Pancreas (tissue), 10 donors: ENCODE results near the gene SUSD3. TPM values are rescaled to one million over a fixed set of nuclear protein-coding genes. Genes with fewer than 3 reads are reported as not detected.

ENCODE experiments used
- ATAC-seq, 4 donors: fragments of 200-7000 bp; cut with Tn5 transposase; one replicate each; pipeline versions ENCODE4 v1.8.0 to v1.9.1; 2020; ENCODE audit warnings: mild to moderate bottlenecking in 4 of 4, moderate library complexity in 4 of 4
- DNase-seq, 6 donors: peaks; one replicate each; pipeline ENCODE4 v3.0.0-alpha.2; 2020
- FAIRE-seq: peaks from 2 replicates; lab custom pipeline; 2012; peaks lifted over from hg19 to GRCh38; lab: Jason Lieb, UNC
- H3K27ac ChIP-seq, 4 donors: fragments of 200-600 bp; sonication (generic); 1 replicate in 3 of 4; 2 replicates in 1 of 4; pipeline versions ENCODE4 v1.5.0 to v1.8.0; 2020
- H3K27me3 ChIP-seq, 4 donors: fragments of 200-600 bp; one replicate each; pipeline ENCODE4 v1.8.0; 2021
- H3K36me3 ChIP-seq, 3 donors: fragments of 200-600 bp; sonication (generic) in 1 of 3; one replicate each; pipeline versions ENCODE4 v1.5.0 to v1.8.0; 2020 to 2021
- H3K4me1 ChIP-seq, 3 donors: fragments of 200-600 bp; one replicate each; pipeline ENCODE4 v1.8.0; 2021
- H3K4me3 ChIP-seq, 4 donors: fragments of 200-600 bp; sonication (generic) in 2 of 4; one replicate each; pipeline versions ENCODE4 v1.5.0 to v1.8.0; 2020 to 2021
- H3K9me3 ChIP-seq, 4 donors: fragments of 200-600 bp; one replicate each; pipeline ENCODE4 v1.8.0; 2021
- WGBS, 2 donors: extraction: QIAGEN DNeasy Blood & Tissue Kit; methylation state at CpG; one replicate each; pipeline ENCODE4 v1.1.7; 2013; 5-methylcytosine and 5-hydroxymethylcytosine counted together
- intact Hi-C, 3 donors: fragments of 100-400 bp; cut with DNase I; formaldehyde crosslinking; loops; one replicate each; pipeline versions ENCODE4 v1.11.1 to v1.14.2; 2022
- polyA plus RNA-seq, 2 donors: library from polyadenylated mRNA; stranded (reverse); fragments of 200-250 nt; gene quantifications; one replicate each; pipeline ENCODE4 v1.2.3, GENCODE V29; 2013
- total RNA-seq, 6 donors: library from RNA; stranded (reverse); fragmentation: NEBNext Ultra II Directional in 4 of 6; extraction: Animal tissue kit (Norgen Biotek cat#: 25700) in 4 of 6; gene quantifications; one replicate each; pipeline versions ENCODE4 v1.2.1 to v1.2.4, GENCODE V29; 2021 to 2023
- TF ChIP-seq, protein P1 (sequence below), 4 donors: fragments of 200-600 bp; sonication (generic) in 3 of 4; IDR thresholded peaks; one replicate each; pipeline versions ENCODE4 v1.5.0 to v1.8.0; 2021; ENCODE audit warnings: antibody characterized with exemption in 4 of 4
- donor health status: healthy with polysubstance abuse.
- donor health status: DM: no; HTN: no; CAD: no; lungs with moderate emphysema.
- donor health status: DM: no; HTN: no; CAD: no.
- donor health status: control.
- donor health status: control.
- donor health status: Bipolar disorder and iron deficiency.
- donor health status: DM: yes; HTN: yes; CAD: no.
- donor health status: DM: no; HTN: no; CAD: no.
- donor health status: DM: no; HTN: no; CAD: no.
- donor health status: DM: yes; HTN: yes; CAD: no.

The SUSD3 gene
- total and polyA plus RNA-seq, 8 donors, result 0.16 to 2.8 (median 0.80) TPM

DNA sequence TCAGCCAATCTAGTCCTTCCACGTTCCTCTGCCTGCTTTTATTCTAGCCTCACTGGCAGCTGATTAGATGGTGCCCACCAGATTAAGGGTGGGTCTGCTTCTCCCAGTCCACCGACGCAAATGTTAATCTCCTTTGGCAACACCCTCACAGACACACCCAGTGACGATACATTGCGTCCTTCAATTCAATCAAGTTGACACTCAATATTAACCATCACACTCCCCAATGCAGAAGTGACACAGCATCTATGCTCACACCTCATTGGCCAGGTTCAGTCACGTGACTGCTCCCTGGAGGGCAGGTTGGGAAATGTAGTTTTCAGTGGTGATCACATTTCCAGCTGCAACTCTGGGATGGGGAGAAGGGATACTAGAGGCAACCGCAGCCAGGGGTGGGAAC, 13.0 kb downstream of the SUSD3 start:
- H3K36me3 ChIP-seq, result no peaks in the 10 kb centered on the region
- FAIRE-seq (no peak), DNase-seq (no peak), ATAC-seq (no peak)
- TF ChIP-seq, protein P1, sequence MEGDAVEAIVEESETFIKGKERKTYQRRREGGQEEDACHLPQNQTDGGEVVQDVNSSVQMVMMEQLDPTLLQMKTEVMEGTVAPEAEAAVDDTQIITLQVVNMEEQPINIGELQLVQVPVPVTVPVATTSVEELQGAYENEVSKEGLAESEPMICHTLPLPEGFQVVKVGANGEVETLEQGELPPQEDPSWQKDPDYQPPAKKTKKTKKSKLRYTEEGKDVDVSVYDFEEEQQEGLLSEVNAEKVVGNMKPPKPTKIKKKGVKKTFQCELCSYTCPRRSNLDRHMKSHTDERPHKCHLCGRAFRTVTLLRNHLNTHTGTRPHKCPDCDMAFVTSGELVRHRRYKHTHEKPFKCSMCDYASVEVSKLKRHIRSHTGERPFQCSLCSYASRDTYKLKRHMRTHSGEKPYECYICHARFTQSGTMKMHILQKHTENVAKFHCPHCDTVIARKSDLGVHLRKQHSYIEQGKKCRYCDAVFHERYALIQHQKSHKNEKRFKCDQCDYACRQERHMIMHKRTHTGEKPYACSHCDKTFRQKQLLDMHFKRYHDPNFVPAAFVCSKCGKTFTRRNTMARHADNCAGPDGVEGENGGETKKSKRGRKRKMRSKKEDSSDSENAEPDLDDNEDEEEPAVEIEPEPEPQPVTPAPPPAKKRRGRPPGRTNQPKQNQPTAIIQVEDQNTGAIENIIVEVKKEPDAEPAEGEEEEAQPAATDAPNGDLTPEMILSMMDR (IDR thresholded peaks at IDR 0.05), result no peak
- intact Hi-C loops, result no loop called here
- H3K27me3 ChIP-seq, result no peaks in the 10 kb centered on the region
- no peaks in the 10 kb centered on the region for H3K9me3 ChIP-seq
- H3K4me1 ChIP-seq, result no peaks in the 10 kb centered on the region
- 79 to 89% methylated on average over 7 of the region's 7 CpGs for WGBS, 2 donors
- H3K4me3 ChIP-seq, result no peak overlapping the region
- no peak overlapping the region for H3K27ac ChIP-seq

DNA sequence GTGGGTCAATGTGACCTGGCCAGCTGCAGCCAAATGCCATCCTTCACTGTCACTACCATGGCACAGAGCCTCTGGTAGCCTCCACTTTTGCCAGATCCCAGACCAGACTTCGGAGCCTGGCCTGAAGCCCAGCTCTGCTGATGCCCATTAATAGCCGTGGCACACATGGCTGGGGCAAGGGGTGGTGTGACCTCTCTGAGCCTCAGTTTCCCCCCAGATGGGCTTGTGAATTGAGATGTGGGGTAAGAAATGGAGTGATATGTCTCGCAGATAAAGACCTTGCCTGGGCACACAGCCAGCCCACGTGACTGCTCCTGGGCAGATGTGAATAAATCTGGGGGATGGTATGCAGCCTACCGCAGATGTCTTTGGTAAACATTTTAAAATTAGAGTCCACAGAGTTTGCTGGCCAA, 13.9 kb downstream of the SUSD3 start:
- Histone ChIP-seq H3K4me1 (no peaks in the 10 kb centered on the region), H3K27ac (no peak overlapping the region), H3K9me3 (no peaks in the 10 kb centered on the region), H3K36me3 (no peaks in the 10 kb centered on the region), H3K27me3 (no peaks in the 10 kb centered on the region), H3K4me3 (no peak overlapping the region)
- FAIRE-seq (no peak), ATAC-seq (peak in 2 of 4 donors; percentile 22 to 54), DNase-seq (no peak)
- 6 to 14% methylated on average over 5 of the region's 5 CpGs for WGBS, 2 donors
- TF ChIP-seq, protein P1 (IDR thresholded peaks at IDR 0.05), result no peak
- intact Hi-C loops, result no loop called here

DNA sequence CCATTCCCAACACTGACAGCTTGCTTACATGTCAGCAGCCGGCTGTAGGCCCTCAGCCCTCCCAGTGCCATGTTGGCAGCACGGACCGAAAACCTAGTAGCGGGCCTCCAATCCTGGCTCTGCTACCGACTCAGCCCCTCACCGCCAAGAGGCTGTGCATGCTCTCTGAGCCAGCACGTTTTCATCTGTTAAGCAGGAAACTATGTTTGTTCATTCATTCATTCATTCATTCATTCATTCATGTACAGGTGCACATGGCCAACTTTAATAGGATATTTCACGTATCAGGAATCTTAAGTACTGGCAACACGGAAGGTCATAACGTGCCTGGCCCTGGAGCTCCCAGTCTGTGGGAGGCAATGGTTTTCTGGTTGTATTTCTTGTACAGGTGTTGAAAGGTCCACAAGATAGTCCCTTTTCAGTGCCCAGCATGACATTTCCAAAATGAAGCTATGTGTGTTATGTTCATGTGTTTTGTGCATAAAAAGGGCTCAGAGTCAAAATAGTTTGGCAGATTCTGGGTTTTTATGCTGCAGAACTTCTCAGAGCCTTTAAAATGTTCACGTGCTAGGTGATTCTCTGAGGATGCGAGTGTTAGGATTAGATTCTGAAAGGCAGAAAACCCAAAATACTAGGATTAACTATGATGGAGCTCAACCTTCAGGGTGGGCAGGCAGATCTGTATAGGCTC, 17.7 kb downstream of the SUSD3 start:
- no peak for ATAC-seq

DNA sequence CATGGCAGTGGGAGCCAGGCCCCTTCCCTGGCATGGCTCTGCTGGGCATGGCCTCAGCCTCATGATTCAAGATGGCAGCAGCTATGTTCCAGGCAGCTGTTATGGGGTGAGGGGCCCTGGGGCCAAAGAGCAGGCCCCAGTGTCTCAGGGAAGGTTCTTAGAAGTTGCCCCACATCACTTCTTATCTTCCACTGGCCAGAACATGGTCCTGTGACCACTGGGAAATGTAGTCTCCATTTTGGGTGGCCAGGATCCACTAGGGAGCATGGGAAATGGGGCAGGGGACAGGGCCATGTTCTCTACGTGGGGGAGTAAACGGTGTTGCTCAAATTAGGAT, 18.3 kb downstream of the SUSD3 start:
- Histone ChIP-seq H3K4me1 (no peaks in the 10 kb centered on the region), H3K36me3 (no peaks in the 10 kb centered on the region), H3K4me3 (no peak overlapping the region), H3K27me3 (no peaks in the 10 kb centered on the region), H3K9me3 (no peaks in the 10 kb centered on the region), H3K27ac (no peak overlapping the region)
- TF ChIP-seq, protein P1 (IDR thresholded peaks at IDR 0.05), result no peak
- no peak for ATAC-seq
- FAIRE-seq, result no peak
- DNase-seq, result no peak
- WGBS, 2 donors, result 96 to 98% methylated on average over 2 of the region's 2 CpGs
- intact Hi-C loops, result no loop called here

More for the DNA sequence above, 17.7 kb downstream of the SUSD3 start:
- H3K27me3 ChIP-seq, result no peaks in the 10 kb centered on the region
- no peak overlapping the region for H3K4me3 ChIP-seq
- TF ChIP-seq, protein P1 (IDR thresholded peaks at IDR 0.05), result no peak
- H3K4me1 ChIP-seq, result no peaks in the 10 kb centered on the region
- intact Hi-C loops, result no loop called here
- DNase-seq (no peak), FAIRE-seq (no peak)
- no peak overlapping the region for H3K27ac ChIP-seq
- no peaks in the 10 kb centered on the region for H3K9me3 ChIP-seq
- WGBS, 2 donors, result 88 to 89% methylated on average over 12 of the region's 12 CpGs
- no peaks in the 10 kb centered on the region for H3K36me3 ChIP-seq

DNA sequence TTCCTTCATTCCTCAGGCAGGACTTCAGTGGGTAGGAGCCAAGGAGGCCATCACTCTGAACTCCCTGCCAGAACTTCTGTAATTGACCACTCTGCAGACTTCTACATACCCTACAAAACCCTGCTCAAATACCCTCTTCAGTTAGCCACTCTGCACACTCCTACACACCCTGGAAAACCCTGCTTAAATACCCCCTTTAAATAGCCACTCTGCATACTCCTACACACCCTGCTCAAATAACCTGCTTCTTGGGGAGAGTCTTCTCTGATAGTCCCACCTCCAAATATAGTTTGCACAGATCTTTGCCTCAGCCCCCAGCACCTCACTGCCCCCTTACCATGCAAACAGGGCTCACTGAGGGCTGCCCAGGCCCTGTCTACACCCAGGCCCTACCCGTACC, 18.9 kb downstream of the SUSD3 start:
- DNase-seq (no peak), FAIRE-seq (no peak), ATAC-seq (no peak)
- intact Hi-C loops, result no loop called here
- H3K27me3 ChIP-seq, result no peaks in the 10 kb centered on the region
- no peak overlapping the region for H3K4me3 ChIP-seq
- no peak overlapping the region for H3K27ac ChIP-seq
- H3K4me1 ChIP-seq, result no peaks in the 10 kb centered on the region
- no peaks in the 10 kb centered on the region for H3K9me3 ChIP-seq
- TF ChIP-seq, protein P1 (IDR thresholded peaks at IDR 0.05), result no peak
- 87 to 100% methylated on average over 1 of the region's 1 CpG for WGBS, 2 donors
- no peaks in the 10 kb centered on the region for H3K36me3 ChIP-seq
